ENCODE measurements around the gene SCYGR1.
"Not testable (repeated sequence)": the region's sequence is repeated elsewhere in the genome, so short reads cannot be mapped to it uniquely, and the experiment has no call there.

DNA sequence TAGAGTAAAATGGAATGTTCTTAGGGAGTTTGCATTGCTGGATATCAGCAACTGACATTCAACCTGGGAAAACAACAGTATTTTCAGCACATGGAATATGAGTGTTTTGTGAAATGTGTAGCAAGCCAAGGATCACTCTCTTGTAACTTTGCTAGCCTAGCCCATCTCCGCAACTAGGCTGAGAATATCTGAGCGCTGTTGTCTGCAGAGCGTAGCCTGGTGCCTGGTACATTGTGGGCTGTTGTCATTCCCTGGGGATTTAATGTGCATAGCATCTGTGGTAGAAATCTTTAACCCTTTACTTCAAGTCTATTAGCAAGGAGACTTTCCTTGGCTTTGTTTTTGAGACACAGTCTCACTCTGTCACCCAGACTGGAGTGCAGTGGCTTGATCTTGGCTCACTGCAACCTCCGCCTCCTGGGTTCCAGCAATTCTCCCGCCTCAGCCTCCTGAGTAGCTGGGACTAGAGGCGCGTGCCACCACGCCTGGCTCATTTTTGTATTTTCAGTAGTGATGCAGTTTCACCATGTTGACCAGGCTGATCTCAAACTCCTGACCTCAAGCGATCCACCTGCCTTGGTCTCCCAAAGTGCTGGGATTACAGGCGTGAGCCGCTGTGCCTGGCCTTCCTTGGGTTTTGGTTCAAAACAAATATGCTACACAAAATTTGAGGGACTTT is 23.0 kb downstream of the SCYGR1 start:
- TF ChIP-seq, protein P1, sequence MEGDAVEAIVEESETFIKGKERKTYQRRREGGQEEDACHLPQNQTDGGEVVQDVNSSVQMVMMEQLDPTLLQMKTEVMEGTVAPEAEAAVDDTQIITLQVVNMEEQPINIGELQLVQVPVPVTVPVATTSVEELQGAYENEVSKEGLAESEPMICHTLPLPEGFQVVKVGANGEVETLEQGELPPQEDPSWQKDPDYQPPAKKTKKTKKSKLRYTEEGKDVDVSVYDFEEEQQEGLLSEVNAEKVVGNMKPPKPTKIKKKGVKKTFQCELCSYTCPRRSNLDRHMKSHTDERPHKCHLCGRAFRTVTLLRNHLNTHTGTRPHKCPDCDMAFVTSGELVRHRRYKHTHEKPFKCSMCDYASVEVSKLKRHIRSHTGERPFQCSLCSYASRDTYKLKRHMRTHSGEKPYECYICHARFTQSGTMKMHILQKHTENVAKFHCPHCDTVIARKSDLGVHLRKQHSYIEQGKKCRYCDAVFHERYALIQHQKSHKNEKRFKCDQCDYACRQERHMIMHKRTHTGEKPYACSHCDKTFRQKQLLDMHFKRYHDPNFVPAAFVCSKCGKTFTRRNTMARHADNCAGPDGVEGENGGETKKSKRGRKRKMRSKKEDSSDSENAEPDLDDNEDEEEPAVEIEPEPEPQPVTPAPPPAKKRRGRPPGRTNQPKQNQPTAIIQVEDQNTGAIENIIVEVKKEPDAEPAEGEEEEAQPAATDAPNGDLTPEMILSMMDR (conservative IDR thresholded peaks at IDR 0.05; ENCODE audit: low read depth, low read length), result not testable (repeated sequence)
- TF ChIP-seq EZH2 (IDR thresholded peaks at IDR 0.05; ENCODE audit: low read length, unreplicated experiment), result not testable (repeated sequence)

Measured in PC-3 (cell line).